ENCODE data around the gene CASP2. TPM values are rescaled to one million over a fixed set of nuclear protein-coding genes. Genes with fewer than 3 reads are reported as not detected.

CASP2 gene
- total and polyA plus RNA-seq, 2 of the 8 experiments (the other 6 are each of a cell fraction or from before 2014, with no cell fraction given), result 23.7 to 35.3 TPM

- Histone ChIP-seq H3K56ac (replicated peaks; ENCODE audit: insufficient read length, low read depth, low read length) (no peak overlapping the region), H3K9ac (replicated peaks in 1 of 4; ENCODE audit: extremely low read depth in 1 of 4, low read depth in 3 of 4, low read length in 3 of 4) (no peak overlapping the region), H2BK12ac (ENCODE audit: low read depth, low read length) (no peak overlapping the region), H3K18ac (ENCODE audit: extremely low read depth, low read length) (no peak overlapping the region), H3K27ac (ENCODE audit: low read depth, low read length) (no peak overlapping the region), H2BK15ac (ENCODE audit: low read length) (no peak overlapping the region), H3K27me3 (replicated peaks in 1 of 4; ENCODE audit: control insufficient read depth in 3 of 4, extremely low read depth in 1 of 4, insufficient read depth in 3 of 4, low read length in 3 of 4) (no peaks in the 10 kb centered on the region; a peak in 2 of 7 replicates), H3K23ac (ENCODE audit: insufficient read length) (no peak overlapping the region), H3K4me2 (ENCODE audit: insufficient read depth in 1 of 2, low read depth in 2 of 2, low read length in 2 of 2) (no peak overlapping the region), H3K23me2 (ENCODE audit: low read depth, low read length) (peaks cover 4% of the 10 kb centered on the region; the same call in 1 of the 2 replicates), H2BK5ac (ENCODE audit: low read depth, low read length) (no peak overlapping the region), H2BK120ac (replicated peaks; ENCODE audit: low read depth, low read length) (no peak overlapping the region), H4K5ac (ENCODE audit: insufficient read length, low read depth, low read length) (no peak overlapping the region), H3K36me3 (ENCODE audit: control insufficient read depth in 2 of 4, insufficient read depth in 4 of 4, low read length in 3 of 4) (no peaks in the 10 kb centered on the region), H3K14ac (ENCODE audit: insufficient read length) (no peak overlapping the region), H4K20me1 (replicated peaks in 1 of 2; ENCODE audit: control insufficient read depth in 1 of 2, insufficient read depth in 2 of 2, low read length in 2 of 2) (no peaks in the 10 kb centered on the region), H4K8ac (ENCODE audit: extremely low read depth, insufficient read depth, low read length) (no peak overlapping the region), H3K9me3 (ENCODE audit: insufficient read depth in 2 of 2, low read depth in 1 of 2, low read length in 1 of 2) (no peaks in the 10 kb centered on the region), H3K4me3 (ENCODE audit: extremely low read depth in 1 of 4, insufficient read depth in 2 of 4, low read depth in 3 of 4, low read length in 4 of 4) (no peak overlapping the region), H3K79me2 (ENCODE audit: control insufficient read depth in 1 of 2, insufficient read depth in 2 of 2, low read length in 2 of 2) (no peaks in the 10 kb centered on the region), H2BK20ac (ENCODE audit: low read length) (no peak overlapping the region), H4K91ac (replicated peaks; ENCODE audit: insufficient read length, low read length) (no peak overlapping the region), H2AFZ (ENCODE audit: low read length) (no peak overlapping the region), H3K4ac (replicated peaks; ENCODE audit: insufficient read length, low read depth, low read length) (no peak overlapping the region), H2AK5ac (ENCODE audit: low read depth, low read length) (no peak overlapping the region), H3K4me1 (replicated peaks in 1 of 4; ENCODE audit: control insufficient read depth in 3 of 4, insufficient read depth in 4 of 4, low read length in 3 of 4) (peaks cover 9 to 12% (median 10%) of the 10 kb centered on the region in 4 experiments), H3K79me1 (ENCODE audit: low read depth, low read length) (no peaks in the 10 kb centered on the region)
- DNase-seq (ENCODE audit: low read depth in 1 of 2, low spot score in 2 of 2) (no peak), FAIRE-seq (no peak)
- CTCF ChIA-PET (ENCODE audit: partially characterized antibody), result interaction anchor here (1.2 to 3.8 kb wide), 7 partner anchors 12 to 108 kb away, joined by 3 to 21 read pairs (median 6); no protein-coding TSS in a partner anchor
- POLR2A ChIA-PET (ENCODE audit: partially characterized antibody), result interaction anchor here (1.0 to 2.4 kb wide), 2 partner anchors 8 to 17 kb away, joined by 3 to 8 read pairs; partner anchors contain the start of genes CASP2 and GSTK1
- WGBS, 2 experiments (ENCODE audit: extremely low coverage in 1 of 2, insufficient coverage in 1 of 2, insufficient read length in 1 of 2, insufficient replicate concordance in 2 of 2, low coverage in 1 of 2, low lambda C conversion rate in 2 of 2, missing lambda C conversion rate in 1 of 2), result 75% methylated on average over 2 of the region's 2 CpGs; no CpG with 5 or more reads in 1 of the 2 experiments
- TF ChIP-seq JUN (IDR thresholded peaks at IDR 0.05; ENCODE audit: low read depth, low read length), result no peak
- no peak for TF ChIP-seq HDAC2 (IDR thresholded peaks at IDR 0.05; ENCODE audit: borderline replicate concordance in 1 of 2, low read depth in 2 of 2, low read length in 2 of 2)
- TF ChIP-seq RAD21 (IDR thresholded peaks at IDR 0.05 in 1 of 2, conservative IDR thresholded peaks at IDR 0.05 in 1 of 2; ENCODE audit: low read depth in 2 of 2, low read length in 2 of 2), result no peak
- TF ChIP-seq EGR1 (IDR thresholded peaks at IDR 0.05; ENCODE audit: borderline replicate concordance, low read depth, low read length), result no peak
- TF ChIP-seq ATF3 (IDR thresholded peaks at IDR 0.05; ENCODE audit: insufficient read depth, low read depth, low read length), result no peak
- no peak for TF ChIP-seq KDM1A (IDR thresholded peaks at IDR 0.05; ENCODE audit: borderline replicate concordance, low read length)
- TF ChIP-seq TAF7 (optimal IDR thresholded peaks at IDR 0.05; ENCODE audit: borderline replicate concordance, low read depth, low read length), result no peak
- no peak for TF ChIP-seq SIX5 (IDR thresholded peaks at IDR 0.05; ENCODE audit: low read depth, low read length)
- TF ChIP-seq POU5F1 (IDR thresholded peaks at IDR 0.05; ENCODE audit: low read depth, low read length), result no peak
- TF ChIP-seq MAFK (IDR thresholded peaks at IDR 0.05; ENCODE audit: low read depth, low read length), result no peak
- no peak for TF ChIP-seq NANOG (IDR thresholded peaks at IDR 0.05; ENCODE audit: insufficient read depth, low read depth, low read length, poor library complexity, severe bottlenecking)
- TF ChIP-seq CHD2 (IDR thresholded peaks at IDR 0.05; ENCODE audit: low read length), result no peak
Observed at GRCh38 chr7:143280566-143280965, 7.6 kb upstream of the CASP2 start.

All from H1 (cell line).